Cardiac fibroblast (primary cell): Measurements from ENCODE around the gene KCNQ1OT1.

Source experiments
- DNase-seq, 2 donors: peaks; one replicate each; pipeline versions ENCODE4 v3.0.0 to v3.0.0-alpha.2; 2010; ENCODE audit warnings: low read depth in 2 of 2
- H3K4me3 ChIP-seq, 2 donors: replicated peaks in 1 of 2; 1 replicate in 1 of 2; 2 replicates in 1 of 2; pipeline ENCODE4 v1.5.1; 2011; ENCODE audit warnings: low read depth in 2 of 2, low read length in 2 of 2, mild to moderate bottlenecking in 2 of 2, moderate library complexity in 1 of 2
- CTCF ChIP-seq: IDR thresholded peaks from one replicate; pipeline ENCODE4 v1.5.1; 2011; ENCODE audit warnings: low read depth, mild to moderate bottlenecking, low read length, inconsistent platforms

KCNQ1OT1 gene

GRCh38 chr11:2667940-2668339 is 31.9 kb downstream of the KCNQ1OT1 start:
- DNase-seq = no peak
- no peak for TF ChIP-seq CTCF
- no peak overlapping the region for H3K4me3 ChIP-seq

DNA sequence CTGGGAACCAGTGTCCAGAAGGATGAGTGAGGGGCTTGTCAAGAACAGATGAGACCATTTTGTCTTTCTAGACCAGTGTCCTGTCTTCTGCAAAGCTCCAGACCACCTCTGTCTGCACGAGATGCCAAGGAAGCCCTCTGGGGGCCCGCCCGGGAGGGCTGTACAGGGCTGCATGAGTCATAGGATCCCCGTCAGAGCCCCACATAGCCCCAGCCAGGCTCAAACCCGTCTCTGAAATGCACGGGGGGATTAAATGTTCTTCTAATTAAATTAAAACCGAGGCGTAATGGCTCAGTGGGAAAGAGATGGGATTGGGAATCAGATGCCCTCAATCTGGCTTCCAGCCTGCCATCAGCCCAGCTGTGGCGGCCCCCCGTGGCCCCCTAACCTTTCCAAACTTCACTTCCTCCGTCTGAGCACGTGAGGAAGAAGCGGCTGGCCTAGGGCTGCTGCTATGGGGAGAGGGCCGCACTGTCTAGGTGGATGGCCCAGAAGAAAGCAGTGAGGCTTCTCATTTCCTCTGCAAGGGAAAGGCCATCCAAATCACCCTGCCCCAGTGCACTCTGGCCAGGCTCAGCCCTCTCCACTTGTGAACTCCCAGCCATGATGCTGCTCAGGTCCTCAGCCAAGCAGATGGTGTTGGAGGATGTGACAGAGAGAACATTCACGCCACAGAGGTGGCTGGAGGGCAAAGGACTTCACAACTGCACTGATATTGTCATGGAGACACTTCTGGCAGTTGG is 32.8 kb downstream of the KCNQ1OT1 start:
- DNase-seq = no peak
- no peak for TF ChIP-seq CTCF
- H3K4me3 ChIP-seq = no peak overlapping the region

DNA sequence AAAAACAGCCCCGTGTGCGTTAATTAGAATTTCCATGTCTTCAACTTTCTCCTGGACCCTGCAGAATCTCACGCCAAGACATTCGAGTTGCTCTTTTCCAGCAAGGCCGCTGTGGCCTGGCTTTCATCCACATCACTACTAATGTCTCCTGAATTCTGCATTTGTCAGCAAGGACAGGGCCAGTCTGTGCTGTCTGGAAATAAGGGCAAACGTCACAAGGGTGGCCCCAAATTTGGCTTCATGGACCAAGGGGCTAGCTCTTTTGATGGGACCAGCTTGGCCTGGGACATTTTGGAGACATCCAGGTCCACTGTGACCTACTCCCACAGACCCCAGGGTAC is 33.4 kb downstream of the KCNQ1OT1 start:
- no peak for TF ChIP-seq CTCF
- H3K4me3 ChIP-seq = no peak overlapping the region
- peak in 1 of 2 donors; percentile 36 for DNase-seq

GRCh38 chr11:2665526-2666400 is 34.0 kb downstream of the KCNQ1OT1 start:
- no peak for TF ChIP-seq CTCF
- no peak overlapping the region for H3K4me3 ChIP-seq

GRCh38 chr11:2664791-2665525 is 34.8 kb downstream of the KCNQ1OT1 start:
- no peak for TF ChIP-seq CTCF
- H3K4me3 ChIP-seq = no peak overlapping the region
- no peak for DNase-seq

More at GRCh38 chr11:2665526-2666400, 34.0 kb downstream of the KCNQ1OT1 start:
- no peak for DNase-seq

- H3K4me3 ChIP-seq = no peak overlapping the region
- no peak for DNase-seq
- TF ChIP-seq CTCF = no peak
Observed at GRCh38 chr11:2664376-2664775, 35.4 kb downstream of the KCNQ1OT1 start.
